Measurements from ENCODE around the gene RELL1. TPM values are rescaled to one million over a fixed set of nuclear protein-coding genes. Genes with fewer than 3 reads are reported as not detected.

Gene RELL1
- total RNA-seq, 2 donors from 2014 or later = 25.3 to 33.9 TPM

- Histone ChIP-seq H3K4me1 (peaks cover 0 to 31% of the 10 kb centered on the region in 2 donors), H3K27ac (no peak overlapping the region), H3K36me3 (no peaks in the 10 kb centered on the region), H3K9me3 (no peaks in the 10 kb centered on the region), H3K27me3 (no peaks in the 10 kb centered on the region), H3K4me3 (no peak overlapping the region)
- TF ChIP-seq CTCF (IDR thresholded peaks at IDR 0.05) = no peak
- DNase-seq (ENCODE audit: low spot score) = no peak
These were observed 7.6 kb downstream of the RELL1 start for GRCh38 chr4:37678624-37679023.

- Histone ChIP-seq H3K27me3 (no peaks in the 10 kb centered on the region), H3K4me3 (no peak overlapping the region), H3K9me3 (no peaks in the 10 kb centered on the region), H3K27ac (no peak overlapping the region), H3K4me1 (peaks cover 0 to 28% of the 10 kb centered on the region in 2 donors), H3K36me3 (no peaks in the 10 kb centered on the region)
- no peak for DNase-seq (ENCODE audit: low spot score)
- no peak for TF ChIP-seq CTCF (IDR thresholded peaks at IDR 0.05)
These were observed 10.4 kb downstream of the RELL1 start for GRCh38 chr4:37675587-37676290.

- TF ChIP-seq CTCF (IDR thresholded peaks at IDR 0.05) = no peak
- Histone ChIP-seq H3K27me3 (no peaks in the 10 kb centered on the region), H3K36me3 (no peaks in the 10 kb centered on the region), H3K4me3 (no peak overlapping the region), H3K4me1 (peaks cover 0 to 28% of the 10 kb centered on the region in 2 donors), H3K27ac (no peak overlapping the region), H3K9me3 (no peaks in the 10 kb centered on the region)
- DNase-seq (ENCODE audit: low spot score) = no peak
These were observed 11.7 kb downstream of the RELL1 start for GRCh38 chr4:37674439-37674838.

GRCh38 chr4:37673538-37674192, 12.5 kb downstream of the RELL1 start:
- DNase-seq (ENCODE audit: low spot score) = no peak
- no peaks in the 10 kb centered on the region for H3K36me3 ChIP-seq
- no peak overlapping the region for H3K27ac ChIP-seq

GRCh38 chr4:37671072-37671471, 15.1 kb downstream of the RELL1 start:
- H3K4me3 ChIP-seq = no peak overlapping the region
- TF ChIP-seq CTCF (IDR thresholded peaks at IDR 0.05) = no peak
- H3K27me3 ChIP-seq = no peaks in the 10 kb centered on the region
- no peaks in the 10 kb centered on the region for H3K36me3 ChIP-seq
- H3K4me1 ChIP-seq = peaks cover 0 to 37% of the 10 kb centered on the region in 2 donors
- DNase-seq (ENCODE audit: low spot score) = no peak
- H3K9me3 ChIP-seq = no peaks in the 10 kb centered on the region
- H3K27ac ChIP-seq = no peak overlapping the region

More at GRCh38 chr4:37673538-37674192, 12.5 kb downstream of the RELL1 start:
- no peak overlapping the region for H3K4me3 ChIP-seq
- H3K4me1 ChIP-seq = peaks cover 0 to 23% of the 10 kb centered on the region in 2 donors
- H3K27me3 ChIP-seq = no peaks in the 10 kb centered on the region
- H3K9me3 ChIP-seq = no peaks in the 10 kb centered on the region
- TF ChIP-seq CTCF (IDR thresholded peaks at IDR 0.05) = no peak
